GM12801 (cell line): ENCODE results near the gene CALHM3.

Experiments used
- CTCF ChIP-seq: IDR thresholded peaks from one replicate; pipeline ENCODE4 v1.5.1; 2011; ENCODE audit warnings: control low read depth; ENCODE audit not compliant: insufficient read length; ENCODE audit errors: extremely low read depth

The CALHM3 gene

DNA sequence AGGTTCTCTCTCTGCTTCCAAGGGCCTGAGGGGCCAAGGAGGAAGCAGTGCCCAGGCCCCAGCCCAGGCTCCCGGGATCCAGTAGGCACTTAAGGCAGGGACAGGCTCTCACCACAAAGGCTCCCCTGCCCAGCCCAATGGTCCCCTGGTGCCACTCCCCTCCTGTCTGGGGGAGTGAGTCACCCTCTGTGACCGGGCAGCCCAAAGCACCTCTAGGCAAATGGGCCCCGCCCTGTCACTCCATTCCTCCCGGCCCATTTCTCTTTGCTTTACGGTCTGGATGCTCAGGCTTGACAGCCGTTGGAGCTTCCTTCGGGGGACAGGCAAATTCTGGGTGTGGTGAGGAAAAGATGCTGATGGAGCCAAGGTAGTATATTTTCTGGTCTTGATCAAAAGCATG, at the start of gene CALHM3:
Gene CALHM3 (minus strand): TSS at position 106 of the 400 bp plus-strand sequence. CDS start 208 bp downstream, outside the sequence.
- TF ChIP-seq CTCF = no peak

DNA sequence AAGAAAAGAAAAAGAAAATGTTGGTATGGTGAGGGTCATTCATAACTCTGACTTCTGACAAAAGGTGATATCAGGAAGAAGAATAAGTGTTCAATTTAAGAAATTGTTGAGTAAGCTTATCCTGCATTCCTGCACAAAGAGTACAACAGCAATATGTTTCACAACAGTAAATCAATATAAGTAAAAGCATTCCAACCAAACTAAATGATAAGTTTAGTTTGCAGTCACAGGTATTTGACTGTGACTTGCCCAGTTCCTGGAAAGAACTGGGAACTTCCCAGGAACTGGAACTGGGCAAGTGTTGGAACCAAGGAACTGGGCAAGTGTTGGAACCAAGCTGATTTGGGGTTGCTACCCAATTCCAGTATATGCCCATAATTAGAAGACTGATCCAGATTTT, 49.5 kb upstream of the CALHM3 start:
- TF ChIP-seq CTCF = no peak

DNA sequence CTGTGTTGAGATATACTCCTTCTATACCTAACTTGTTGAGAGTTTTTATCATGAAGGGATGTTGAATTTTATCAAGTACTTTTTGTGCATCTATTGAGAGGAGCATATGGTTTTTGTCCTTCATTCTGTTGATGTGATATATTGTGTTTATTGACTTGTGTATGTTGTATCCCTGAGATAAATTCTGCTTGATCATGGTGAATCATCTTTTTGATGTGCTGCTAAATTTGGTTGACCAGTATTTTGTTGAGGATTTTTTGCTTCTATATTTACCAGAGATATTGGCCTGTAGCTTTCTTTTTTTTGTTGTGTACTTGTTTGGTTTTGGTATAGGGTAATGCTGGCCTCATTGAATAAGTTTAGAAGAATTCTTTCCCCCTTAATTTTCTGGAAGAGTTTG, 46.9 kb upstream of the CALHM3 start:
- no peak for TF ChIP-seq CTCF

- no peak for TF ChIP-seq CTCF
These were observed 44.6 kb upstream of the CALHM3 start for GRCh38 chr10:103523683-103524082.

DNA sequence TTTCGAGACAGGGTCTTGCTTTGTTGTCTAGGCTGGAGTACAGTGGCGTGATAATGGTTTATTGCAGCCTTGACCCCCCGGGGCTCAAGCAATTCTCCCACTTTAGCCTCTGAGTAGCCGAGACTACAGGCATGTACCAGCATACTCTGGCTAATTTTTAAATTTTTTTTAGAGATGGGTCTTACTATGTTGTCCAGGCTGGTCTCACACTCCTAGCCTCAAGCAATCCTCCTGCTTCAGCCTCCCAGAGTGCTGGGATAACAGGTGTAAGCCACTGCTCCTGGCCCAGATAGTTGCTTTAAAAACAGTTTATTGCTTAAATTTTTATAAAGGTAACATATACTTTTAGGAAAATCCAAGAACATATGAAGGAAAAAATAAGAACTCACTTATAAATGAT, 40.8 kb upstream of the CALHM3 start:
- no peak for TF ChIP-seq CTCF

DNA sequence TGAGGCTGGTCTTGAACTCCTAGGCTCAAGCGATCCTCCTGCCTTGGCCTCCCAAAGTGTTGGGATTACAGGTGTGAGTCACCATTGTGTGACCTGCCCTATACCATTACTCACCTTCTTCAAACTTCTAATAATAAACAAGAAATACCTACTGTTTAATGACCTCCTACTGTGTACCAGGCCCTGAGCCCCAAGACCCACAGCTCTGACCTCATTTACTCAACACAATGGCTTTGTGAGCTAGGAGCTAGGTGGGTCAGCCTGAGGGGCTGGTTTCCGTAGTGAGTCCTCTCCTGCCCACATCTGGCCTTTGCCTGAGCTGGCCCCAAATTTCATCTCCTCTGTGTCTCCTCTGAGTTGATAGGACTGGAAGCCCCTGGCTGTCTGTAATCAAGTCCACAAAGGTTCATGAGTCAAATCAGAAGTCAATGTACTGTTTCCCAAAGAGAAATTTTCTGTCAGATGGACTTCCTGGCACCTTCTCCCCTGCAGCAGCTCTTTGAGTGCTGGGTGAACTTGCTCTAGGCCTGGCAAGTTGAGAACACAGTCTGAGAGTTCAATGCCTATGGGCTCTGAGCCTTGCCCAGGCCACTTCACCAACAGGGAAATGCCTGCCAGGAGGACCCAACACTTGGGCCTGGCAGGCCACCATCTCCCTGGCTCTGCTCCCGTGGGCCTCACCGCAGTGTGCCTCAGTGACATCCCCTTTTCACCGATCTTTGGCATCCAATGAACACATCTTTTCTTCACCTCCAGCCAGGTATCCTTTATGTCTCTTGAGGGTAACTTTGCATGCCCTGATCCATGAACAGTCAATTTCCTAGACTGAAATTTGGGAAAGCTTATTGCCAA, 38.4 kb upstream of the CALHM3 start:
- no peak for TF ChIP-seq CTCF

GRCh38 chr10:103514244-103514643, 35.2 kb upstream of the CALHM3 start:
- no peak for TF ChIP-seq CTCF
